H9 (cell line): ENCODE data around the gene KCNK16. TPM values are rescaled to one million over a fixed set of nuclear protein-coding genes. Genes with fewer than 3 reads are reported as not detected.

Experiments
- DNase-seq: peaks from one replicate; pipeline ENCODE4 v3.0.0-alpha.2; 2017
- H2AFZ ChIP-seq: one replicate; pipeline ENCODE4 v1.6.1; 2013; ENCODE audit warnings: mild to moderate bottlenecking, low read length, control low read depth, moderate library complexity
- H2AK5ac ChIP-seq: 2 replicates; pipeline ENCODE4 v1.6.1; 2013; ENCODE audit warnings: low read length, control low read depth, mixed read lengths; ENCODE audit not compliant: insufficient read length
- H2BK120ac ChIP-seq: one replicate; pipeline ENCODE4 v1.6.1; 2013; ENCODE audit warnings: low read depth, mild to moderate bottlenecking, low read length, control low read depth, inconsistent platforms; ENCODE audit not compliant: poor library complexity, severe bottlenecking
- H2BK12ac ChIP-seq: 2 replicates; pipeline ENCODE4 v1.6.1; 2013; ENCODE audit warnings: low read length, control low read depth, mixed read lengths, low read depth; ENCODE audit not compliant: insufficient read length
- H2BK15ac ChIP-seq: 2 replicates; pipeline ENCODE4 v1.6.1; 2013; ENCODE audit warnings: low read depth, low read length, control low read depth
- H2BK20ac ChIP-seq: one replicate; pipeline ENCODE4 v1.6.1; 2013; ENCODE audit warnings: low read depth, mild to moderate bottlenecking, low read length, control low read depth, inconsistent platforms; ENCODE audit not compliant: poor library complexity, severe bottlenecking
- H2BK5ac ChIP-seq: 2 replicates; pipeline ENCODE4 v1.6.1; 2013; ENCODE audit warnings: low read length, control low read depth, mixed read lengths; ENCODE audit not compliant: insufficient read length
- H3K14ac ChIP-seq: 2 replicates; pipeline ENCODE4 v1.6.1; 2013; ENCODE audit warnings: low read length, control low read depth; ENCODE audit not compliant: insufficient read depth
- H3K18ac ChIP-seq: 2 replicates; pipeline ENCODE4 v1.6.1; 2013; ENCODE audit warnings: low read depth, mild to moderate bottlenecking, mixed read lengths, low read length, control low read depth; ENCODE audit not compliant: insufficient read length
- H3K23ac ChIP-seq: 2 replicates; pipeline ENCODE4 v1.6.1; 2013; ENCODE audit warnings: low read length, control low read depth, mixed read lengths, low read depth; ENCODE audit not compliant: insufficient read length
- H3K23me2 ChIP-seq: 2 replicates; pipeline ENCODE4 v1.6.1; 2013; ENCODE audit warnings: low read depth, mild to moderate bottlenecking, mixed read lengths, low read length, control low read depth; ENCODE audit not compliant: insufficient read length, poor library complexity, severe bottlenecking
- H3K27ac ChIP-seq: 2 replicates; pipeline ENCODE4 v1.5.1; 2013; ENCODE audit warnings: low read length, control low read depth, mixed read lengths, low read depth; ENCODE audit not compliant: insufficient read length
- H3K27me3 ChIP-seq: 2 replicates; pipeline ENCODE4 v1.6.1; 2013; ENCODE audit warnings: low read length, control low read depth, inconsistent platforms; ENCODE audit not compliant: insufficient read depth
- H3K4ac ChIP-seq: 2 replicates; pipeline ENCODE4 v1.6.1; 2013; ENCODE audit warnings: low read depth, mild to moderate bottlenecking, control low read depth, inconsistent platforms, low read length, moderate library complexity
- H3K4me1 ChIP-seq: 2 replicates; pipeline ENCODE4 v1.6.1; 2013; ENCODE audit warnings: low read length, control low read depth, inconsistent platforms; ENCODE audit not compliant: insufficient read depth
- H3K4me2 ChIP-seq: 2 replicates; pipeline ENCODE4 v1.6.1; 2013; ENCODE audit warnings: low read length, control low read depth, mixed read lengths; ENCODE audit not compliant: insufficient read length, insufficient read depth
- H3K56ac ChIP-seq: 2 replicates; pipeline ENCODE4 v1.6.1; 2013; ENCODE audit warnings: low read depth, mild to moderate bottlenecking, mixed read lengths, low read length, control low read depth; ENCODE audit not compliant: insufficient read length
- H3K79me1 ChIP-seq: 2 replicates; pipeline ENCODE4 v1.6.1; 2013; ENCODE audit warnings: low read depth, mild to moderate bottlenecking, moderate library complexity, low read length, control low read depth, inconsistent platforms; ENCODE audit not compliant: insufficient read depth, poor library complexity, severe bottlenecking
- H3K79me2 ChIP-seq: 2 replicates; pipeline ENCODE4 v1.6.1; 2013; ENCODE audit warnings: low read length, control low read depth, inconsistent platforms; ENCODE audit not compliant: insufficient read depth
- H3K9ac ChIP-seq: 2 replicates; pipeline ENCODE4 v1.6.1; 2013; ENCODE audit warnings: low read length, control low read depth, mixed read lengths; ENCODE audit not compliant: insufficient read length; ENCODE audit errors: extremely low read depth
- H3K9me3 ChIP-seq: one replicate; pipeline ENCODE4 v1.6.1; 2013; ENCODE audit warnings: low read depth, low read length, inconsistent platforms; ENCODE audit not compliant: control insufficient read depth
- H3T11ph ChIP-seq: one replicate; pipeline ENCODE4 v1.6.1; 2013; ENCODE audit warnings: mild to moderate bottlenecking, low read length, control low read depth, inconsistent platforms
- H4K20me1 ChIP-seq: one replicate; pipeline ENCODE4 v1.6.1; 2013; ENCODE audit not compliant: control insufficient read depth, insufficient read length, insufficient read depth
- H4K5ac ChIP-seq: 2 replicates; pipeline ENCODE4 v1.6.1; 2013; ENCODE audit warnings: low read depth, mild to moderate bottlenecking, mixed read lengths, low read length, control low read depth; ENCODE audit not compliant: insufficient read length
- H4K8ac ChIP-seq: replicated peaks from 2 replicates; pipeline ENCODE4 v1.6.1; 2013; ENCODE audit warnings: low read length, control low read depth, mixed read lengths, low read depth; ENCODE audit not compliant: insufficient read length
- H4K91ac ChIP-seq: 2 replicates; pipeline ENCODE4 v1.6.1; 2013; ENCODE audit warnings: low read depth, mild to moderate bottlenecking, moderate library complexity, mixed read lengths, low read length, control low read depth; ENCODE audit not compliant: insufficient read length
- H3K27ac Mint-ChIP-seq, 3 experiments: 2 replicates in 2 of 3; 3 replicates in 1 of 3; pipeline ENCODE4 v1.8.0; 2020 to 2021; ENCODE audit warnings: mixed read lengths in 3 of 3, mild to moderate bottlenecking in 1 of 3, moderate library complexity in 1 of 3
- H3K27me3 Mint-ChIP-seq: 2 replicates; pipeline ENCODE4 v1.8.0; 2021; ENCODE audit warnings: low read depth, mild to moderate bottlenecking, moderate library complexity, mixed read lengths
- H3K36me3 Mint-ChIP-seq, 3 experiments: 2 replicates in 2 of 3; 3 replicates in 1 of 3; pipeline ENCODE4 v1.8.0; 2020 to 2021; ENCODE audit warnings: low read depth in 3 of 3, mixed read lengths in 3 of 3; ENCODE audit not compliant: insufficient read depth in 1 of 3
- H3K4me1 Mint-ChIP-seq, 2 experiments: 2 replicates each; pipeline ENCODE4 v1.8.0; 2020; ENCODE audit warnings: mixed read lengths in 2 of 2
- H3K4me3 Mint-ChIP-seq, 2 experiments: 2 replicates in 1 of 2; 3 replicates in 1 of 2; pipeline ENCODE4 v1.8.0; 2020 to 2021; ENCODE audit warnings: mild to moderate bottlenecking in 2 of 2, mixed read lengths in 2 of 2, moderate library complexity in 1 of 2
- H3K9me3 Mint-ChIP-seq, 2 experiments: 2 replicates in 1 of 2; 3 replicates in 1 of 2; pipeline ENCODE4 v1.8.0; 2020; ENCODE audit warnings: mild to moderate bottlenecking in 2 of 2, mixed read lengths in 2 of 2, moderate library complexity in 1 of 2
- CTCF ChIP-seq: fragments of 200-600 bp; sonication (generic); conservative IDR thresholded peaks from 3 replicates; pipeline ENCODE4 v1.8.0; 2021; ENCODE audit warnings: antibody characterized with exemption, mild to moderate bottlenecking
- WGBS: extraction: QIAGEN DNeasy Blood & Tissue Kit; methylation state at CpG from one replicate; pipeline ENCODE4 v1.1.7; 2013; ENCODE audit warnings: missing lambda C conversion rate, low lambda C conversion rate, mixed read lengths; ENCODE audit not compliant: insufficient read length; ENCODE audit errors: extremely low coverage; 5-methylcytosine and 5-hydroxymethylcytosine counted together
- total RNA-seq: library from RNA; stranded (reverse); gene quantifications from 2 replicates; pipeline ENCODE4 v1.2.1, GENCODE V29; 2021

KCNK16 gene
- total RNA-seq, 1 experiment from 2014 or later = not detected

GRCh38 chr6:39268171-39268570 is 54.3 kb downstream of the KCNK16 start:
- Histone ChIP-seq H2BK120ac (no peak overlapping the region), H3K79me2 (no peaks in the 10 kb centered on the region), H3K4me1 (peaks cover 8% of the 10 kb centered on the region), H3T11ph (no peak overlapping the region), H2BK12ac (no peak overlapping the region), H4K5ac (no peak overlapping the region), H4K8ac (no peak overlapping the region), H3K14ac (no peak overlapping the region; the same call in 1 of the 2 replicates), H3K9me3 (no peaks in the 10 kb centered on the region), H3K4ac (no peak overlapping the region), H3K79me1 (no peaks in the 10 kb centered on the region), H4K20me1 (no peaks in the 10 kb centered on the region), H3K18ac (no peak overlapping the region), H3K27me3 (no peaks in the 10 kb centered on the region), H3K9ac (no peak overlapping the region), H2BK20ac (no peak overlapping the region), H3K23me2 (no peaks in the 10 kb centered on the region), H2BK15ac (no peak overlapping the region), H3K27ac (no peak overlapping the region), H2AFZ (no peak overlapping the region), H2BK5ac (no peak overlapping the region), H2AK5ac (no peak overlapping the region), H3K23ac (no peak overlapping the region), H4K91ac (no peak overlapping the region), H3K4me2 (no peak overlapping the region), H3K56ac (no peak overlapping the region)
- Mint-ChIP-seq H3K9me3 (peaks cover 0 to 4% of the 10 kb centered on the region in 2 experiments; a peak in 1 of 5 replicates), H3K27me3 (no peaks in the 10 kb centered on the region), H3K36me3 (peaks cover 0 to 3% (median 2%) of the 10 kb centered on the region in 3 experiments; a peak in 2 of 7 replicates), H3K4me1 (peaks cover 49 to 60% of the 10 kb centered on the region in 2 experiments), H3K4me3 (no peak overlapping the region), H3K27ac (no peak overlapping the region)
- WGBS = no CpG with 5 or more reads among the region's 7 CpGs
- no peak for DNase-seq
- TF ChIP-seq CTCF = no peak
